Measurements from ENCODE around the gene WAPL. TPM values are rescaled to one million over a fixed set of nuclear protein-coding genes. Genes with fewer than 3 reads are reported as not detected.

The WAPL gene
- polyA plus RNA-seq, 1 donor from 2014 or later: 30.6 TPM

GRCh38 chr10:86411852-86412560 lies 109.6 kb downstream of the WAPL start:
- Histone ChIP-seq H3F3A (ENCODE audit: insufficient read depth, low read length, poor library complexity, severe bottlenecking) (no peaks in the 10 kb centered on the region), H3K27me3 (ENCODE audit: insufficient read depth, low read depth, low read length) (no peaks in the 10 kb centered on the region), H3K79me2 (replicated peaks; ENCODE audit: insufficient read depth, low read length) (no peaks in the 10 kb centered on the region), H2AFZ (ENCODE audit: low read depth, low read length) (no peak overlapping the region), H3K9me3 (ENCODE audit: low read length) (peaks cover 5% of the 10 kb centered on the region), H3K27ac (ENCODE audit: low read length) (no peak overlapping the region), H3K4me3 (ENCODE audit: low read length) (no peak overlapping the region), H3K36me3 (ENCODE audit: insufficient read depth, low read length) (no peaks in the 10 kb centered on the region), H3K9ac (ENCODE audit: low read length) (no peak overlapping the region), H3K9me2 (ENCODE audit: insufficient read depth, low read length) (no peaks in the 10 kb centered on the region), H3K4me2 (ENCODE audit: low read length) (no peak overlapping the region), H4K20me1 (ENCODE audit: insufficient read depth) (no peaks in the 10 kb centered on the region)
- TF ChIP-seq POLR2AphosphoS5 (IDR thresholded peaks at IDR 0.05): no peak
- no peak for TF ChIP-seq SMC3 (conservative IDR thresholded peaks at IDR 0.05; ENCODE audit: poor library complexity)
- no peak for TF ChIP-seq EZH2 (IDR thresholded peaks at IDR 0.05; ENCODE audit: borderline replicate concordance, insufficient read depth, low read length, poor library complexity, severe bottlenecking)
- TF ChIP-seq, protein P1, sequence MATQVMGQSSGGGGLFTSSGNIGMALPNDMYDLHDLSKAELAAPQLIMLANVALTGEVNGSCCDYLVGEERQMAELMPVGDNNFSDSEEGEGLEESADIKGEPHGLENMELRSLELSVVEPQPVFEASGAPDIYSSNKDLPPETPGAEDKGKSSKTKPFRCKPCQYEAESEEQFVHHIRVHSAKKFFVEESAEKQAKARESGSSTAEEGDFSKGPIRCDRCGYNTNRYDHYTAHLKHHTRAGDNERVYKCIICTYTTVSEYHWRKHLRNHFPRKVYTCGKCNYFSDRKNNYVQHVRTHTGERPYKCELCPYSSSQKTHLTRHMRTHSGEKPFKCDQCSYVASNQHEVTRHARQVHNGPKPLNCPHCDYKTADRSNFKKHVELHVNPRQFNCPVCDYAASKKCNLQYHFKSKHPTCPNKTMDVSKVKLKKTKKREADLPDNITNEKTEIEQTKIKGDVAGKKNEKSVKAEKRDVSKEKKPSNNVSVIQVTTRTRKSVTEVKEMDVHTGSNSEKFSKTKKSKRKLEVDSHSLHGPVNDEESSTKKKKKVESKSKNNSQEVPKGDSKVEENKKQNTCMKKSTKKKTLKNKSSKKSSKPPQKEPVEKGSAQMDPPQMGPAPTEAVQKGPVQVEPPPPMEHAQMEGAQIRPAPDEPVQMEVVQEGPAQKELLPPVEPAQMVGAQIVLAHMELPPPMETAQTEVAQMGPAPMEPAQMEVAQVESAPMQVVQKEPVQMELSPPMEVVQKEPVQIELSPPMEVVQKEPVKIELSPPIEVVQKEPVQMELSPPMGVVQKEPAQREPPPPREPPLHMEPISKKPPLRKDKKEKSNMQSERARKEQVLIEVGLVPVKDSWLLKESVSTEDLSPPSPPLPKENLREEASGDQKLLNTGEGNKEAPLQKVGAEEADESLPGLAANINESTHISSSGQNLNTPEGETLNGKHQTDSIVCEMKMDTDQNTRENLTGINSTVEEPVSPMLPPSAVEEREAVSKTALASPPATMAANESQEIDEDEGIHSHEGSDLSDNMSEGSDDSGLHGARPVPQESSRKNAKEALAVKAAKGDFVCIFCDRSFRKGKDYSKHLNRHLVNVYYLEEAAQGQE (IDR thresholded peaks at IDR 0.05; ENCODE audit: borderline replicate concordance): no peak
- TF ChIP-seq RAD21 (conservative IDR thresholded peaks at IDR 0.05): no peak
- TF ChIP-seq, protein P2, sequence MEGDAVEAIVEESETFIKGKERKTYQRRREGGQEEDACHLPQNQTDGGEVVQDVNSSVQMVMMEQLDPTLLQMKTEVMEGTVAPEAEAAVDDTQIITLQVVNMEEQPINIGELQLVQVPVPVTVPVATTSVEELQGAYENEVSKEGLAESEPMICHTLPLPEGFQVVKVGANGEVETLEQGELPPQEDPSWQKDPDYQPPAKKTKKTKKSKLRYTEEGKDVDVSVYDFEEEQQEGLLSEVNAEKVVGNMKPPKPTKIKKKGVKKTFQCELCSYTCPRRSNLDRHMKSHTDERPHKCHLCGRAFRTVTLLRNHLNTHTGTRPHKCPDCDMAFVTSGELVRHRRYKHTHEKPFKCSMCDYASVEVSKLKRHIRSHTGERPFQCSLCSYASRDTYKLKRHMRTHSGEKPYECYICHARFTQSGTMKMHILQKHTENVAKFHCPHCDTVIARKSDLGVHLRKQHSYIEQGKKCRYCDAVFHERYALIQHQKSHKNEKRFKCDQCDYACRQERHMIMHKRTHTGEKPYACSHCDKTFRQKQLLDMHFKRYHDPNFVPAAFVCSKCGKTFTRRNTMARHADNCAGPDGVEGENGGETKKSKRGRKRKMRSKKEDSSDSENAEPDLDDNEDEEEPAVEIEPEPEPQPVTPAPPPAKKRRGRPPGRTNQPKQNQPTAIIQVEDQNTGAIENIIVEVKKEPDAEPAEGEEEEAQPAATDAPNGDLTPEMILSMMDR (IDR thresholded peaks at IDR 0.05; ENCODE audit: poor library complexity, severe bottlenecking): no peak
- no peak for TF ChIP-seq TAF1 (IDR thresholded peaks at IDR 0.05; ENCODE audit: low read depth)
- no peak for TF ChIP-seq MXI1 (conservative IDR thresholded peaks at IDR 0.05; ENCODE audit: poor library complexity, severe bottlenecking)
- TF ChIP-seq EP300 (conservative IDR thresholded peaks at IDR 0.05; ENCODE audit: poor library complexity, severe bottlenecking): no peak

- Histone ChIP-seq H3K4me3 (ENCODE audit: low read length) (no peak overlapping the region), H4K20me1 (ENCODE audit: insufficient read depth) (no peaks in the 10 kb centered on the region), H3K79me2 (replicated peaks; ENCODE audit: insufficient read depth, low read length) (no peaks in the 10 kb centered on the region), H3K9me3 (ENCODE audit: low read length) (peaks cover 5% of the 10 kb centered on the region), H3K27ac (ENCODE audit: low read length) (no peak overlapping the region), H3K27me3 (ENCODE audit: insufficient read depth, low read depth, low read length) (no peaks in the 10 kb centered on the region), H3K9ac (ENCODE audit: low read length) (no peak overlapping the region), H3F3A (ENCODE audit: insufficient read depth, low read length, poor library complexity, severe bottlenecking) (no peaks in the 10 kb centered on the region), H3K4me2 (ENCODE audit: low read length) (no peak overlapping the region), H3K9me2 (ENCODE audit: insufficient read depth, low read length) (no peaks in the 10 kb centered on the region), H2AFZ (ENCODE audit: low read depth, low read length) (no peak overlapping the region), H3K36me3 (ENCODE audit: insufficient read depth, low read length) (no peaks in the 10 kb centered on the region)
- no peak for TF ChIP-seq POLR2AphosphoS5 (IDR thresholded peaks at IDR 0.05)
- no peak for TF ChIP-seq SMC3 (conservative IDR thresholded peaks at IDR 0.05; ENCODE audit: poor library complexity)
- TF ChIP-seq, protein P1 (IDR thresholded peaks at IDR 0.05; ENCODE audit: borderline replicate concordance): no peak
- no peak for TF ChIP-seq TAF1 (IDR thresholded peaks at IDR 0.05; ENCODE audit: low read depth)
- TF ChIP-seq, protein P2 (IDR thresholded peaks at IDR 0.05; ENCODE audit: poor library complexity, severe bottlenecking): no peak
- TF ChIP-seq EP300 (conservative IDR thresholded peaks at IDR 0.05; ENCODE audit: poor library complexity, severe bottlenecking): no peak
Observed at GRCh38 chr10:86411281-86411841, 110.2 kb downstream of the WAPL start.

All from neural cell (in vitro differentiated cells).